OCI-LY3 (cell line): ENCODE results near the gene EPG5.
"Not testable (repeated sequence)": the region's sequence is repeated elsewhere in the genome, so short reads cannot be mapped to it uniquely, and the experiment has no call there.

Experiments used
- H2AFZ ChIP-seq: fragments of 200-600, 300-600 bp; shearing (Covaris generic); 2 replicates; pipeline ENCODE4 v1.6.0; 2014; ENCODE audit warnings: antibody characterized with exemption, low read depth, low read length
- H3K27ac ChIP-seq: fragments of 200-600, 300-600 bp; sonication (generic); 2 replicates; pipeline ENCODE4 v1.5.1; 2014; ENCODE audit warnings: mild to moderate bottlenecking, low read length, moderate library complexity, mixed read lengths
- H3K27me3 ChIP-seq: fragments of 200-600, 300-600 bp; sonication (generic); 2 replicates; pipeline ENCODE4 v1.6.1; 2014; ENCODE audit warnings: low read depth, low read length, mixed read lengths
- H3K36me3 ChIP-seq: fragments of 200-600, 300-600 bp; sonication (generic); replicated peaks from 2 replicates; pipeline ENCODE3; 2014; ENCODE audit warnings: low read depth, low read length, mixed read lengths
- H3K4me1 ChIP-seq: fragments of 300-600, 200-600 bp; sonication (generic); 2 replicates; pipeline ENCODE4 v1.6.1; 2014; ENCODE audit warnings: low read length, mixed read lengths
- H3K4me2 ChIP-seq: fragments of 200-600, 300-600 bp; sonication (generic); 2 replicates; pipeline ENCODE4 v1.6.1; 2014; ENCODE audit warnings: low read length, mixed read lengths
- H3K4me3 ChIP-seq: fragments of 300-600, 200-600 bp; sonication (generic); 2 replicates; pipeline ENCODE4 v1.5.1; 2014; ENCODE audit warnings: antibody characterized with exemption, mild to moderate bottlenecking, low read length, moderate library complexity
- H3K79me2 ChIP-seq: fragments of 300-600, 200-600 bp; shearing (Covaris generic); 2 replicates; pipeline ENCODE4 v1.6.1; 2014; ENCODE audit warnings: mild to moderate bottlenecking, low read length, mixed read lengths
- H3K9ac ChIP-seq: fragments of 300-600, 200-600 bp; shearing (Covaris generic); 2 replicates; pipeline ENCODE4 v1.6.0; 2014; ENCODE audit warnings: mild to moderate bottlenecking, low read length, moderate library complexity
- H3K9me3 ChIP-seq: fragments of 200-600, 300-600 bp; shearing (Covaris generic); 2 replicates; pipeline ENCODE4 v1.6.1; 2014; ENCODE audit warnings: low read length, mixed read lengths; ENCODE audit not compliant: insufficient read depth
- H4K20me1 ChIP-seq: fragments of 200-600, 300-600 bp; sonication (generic); 2 replicates; pipeline ENCODE4 v1.6.1; 2016; ENCODE audit warnings: low read length, mixed read lengths; ENCODE audit not compliant: insufficient read depth
- CTCF ChIP-seq: fragments of 200-600, 300-600 bp; sonication (generic); IDR thresholded peaks from 2 replicates; pipeline ENCODE4 v1.5.1; 2014; ENCODE audit warnings: antibody characterized with exemption, low read length, low read depth
- EZH2phosphoT487 ChIP-seq: fragments of 200-600 bp; shearing (Covaris generic); IDR thresholded peaks from 2 replicates; pipeline ENCODE4 v1.6.1; 2018; ENCODE audit warnings: antibody characterized with exemption, mixed run types, low read depth

The EPG5 gene

GRCh38 chr18:45851161-45851925 lies 115.8 kb downstream of the EPG5 start:
- Histone ChIP-seq H3K9me3 (no peaks in the 10 kb centered on the region), H4K20me1 (no peaks in the 10 kb centered on the region), H3K4me1 (peaks cover 8% of the 10 kb centered on the region), H3K4me3 (no peak overlapping the region), H2AFZ (no peak overlapping the region), H3K27me3 (no peaks in the 10 kb centered on the region), H3K4me2 (no peak overlapping the region), H3K27ac (no peak overlapping the region), H3K36me3 (peaks cover 41% of the 10 kb centered on the region), H3K9ac (no peak overlapping the region), H3K79me2 (no peaks in the 10 kb centered on the region)
- TF ChIP-seq EZH2phosphoT487 (no peak), CTCF (no peak)

- H3K27me3 ChIP-seq: no peaks in the 10 kb centered on the region
- H3K36me3 ChIP-seq: peaks cover 28% of the 10 kb centered on the region
- no peak overlapping the region for H3K4me3 ChIP-seq
- no peak overlapping the region for H3K27ac ChIP-seq
- H4K20me1 ChIP-seq: no peaks in the 10 kb centered on the region
- H3K9me3 ChIP-seq: no peaks in the 10 kb centered on the region
- no peak overlapping the region for H3K4me2 ChIP-seq
- TF ChIP-seq CTCF (peak; percentile 40), EZH2phosphoT487 (no peak)
- H2AFZ ChIP-seq: no peak overlapping the region
- H3K9ac ChIP-seq: no peak overlapping the region
- no peaks in the 10 kb centered on the region for H3K79me2 ChIP-seq
- H3K4me1 ChIP-seq: peaks cover 8% of the 10 kb centered on the region
Observed at GRCh38 chr18:45850021-45850420, 117.1 kb downstream of the EPG5 start.

- Histone ChIP-seq H2AFZ (no peak overlapping the region), H3K4me2 (no peak overlapping the region), H4K20me1 (no peaks in the 10 kb centered on the region)
Observed at GRCh38 chr18:45849529-45849928, 117.6 kb downstream of the EPG5 start.

GRCh38 chr18:45848643-45849042 lies 118.5 kb downstream of the EPG5 start:
- not testable (repeated sequence) for H3K27me3 ChIP-seq, H3K9ac ChIP-seq, H3K4me2 ChIP-seq, H3K27ac ChIP-seq, H4K20me1 ChIP-seq, H3K4me1 ChIP-seq, H2AFZ ChIP-seq, H3K4me3 ChIP-seq, H3K9me3 ChIP-seq, H3K79me2 ChIP-seq
- peaks cover 19% of the 10 kb centered on the region for H3K36me3 ChIP-seq

More at GRCh38 chr18:45849529-45849928, 117.6 kb downstream of the EPG5 start:
- H3K27ac ChIP-seq: no peak overlapping the region
- TF ChIP-seq EZH2phosphoT487 (no peak), CTCF (no peak)
- no peak overlapping the region for H3K9ac ChIP-seq
- no peaks in the 10 kb centered on the region for H3K9me3 ChIP-seq
- H3K4me1 ChIP-seq: peaks cover 8% of the 10 kb centered on the region
- H3K36me3 ChIP-seq: peaks cover 25% of the 10 kb centered on the region
- no peaks in the 10 kb centered on the region for H3K27me3 ChIP-seq
- no peaks in the 10 kb centered on the region for H3K79me2 ChIP-seq
- no peak overlapping the region for H3K4me3 ChIP-seq
